Liver (tissue), 3 donors: ENCODE results near the gene COLEC11.

Experiments
- TF ChIP-seq, protein P1 (sequence below): fragments of 150-350 bp; IDR thresholded peaks from 2 replicates; pipeline ENCODE4 v1.5.1; 2017; ENCODE audit warnings: improper control_type of control experiment, low read depth, low read length; ENCODE audit not compliant: missing input control
- TF ChIP-seq, protein P2 (sequence below): IDR thresholded peaks from 2 replicates; pipeline ENCODE4 v1.6.1; 2016; ENCODE audit warnings: antibody characterized with exemption
- donor health status: healthy.
- donor health status: healthy.

DNA sequence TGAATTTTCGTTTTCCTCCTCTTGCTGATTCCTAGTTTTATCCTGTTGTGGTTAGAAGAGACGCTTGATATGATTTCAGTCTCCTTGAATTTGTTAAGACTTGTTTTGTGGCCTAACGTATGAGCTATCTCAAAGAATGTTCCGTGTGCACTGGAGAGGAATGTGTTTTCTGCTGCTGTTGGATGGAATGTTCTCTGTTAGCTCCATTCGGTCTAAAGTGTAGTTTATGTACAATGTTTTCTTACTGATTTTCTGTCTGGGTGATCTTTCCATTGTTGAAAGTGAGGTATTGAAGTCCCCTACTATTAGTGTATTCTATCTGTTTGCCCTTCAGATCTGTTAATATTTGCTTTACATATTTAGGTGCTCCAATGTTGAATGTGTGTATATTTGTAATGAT lies 25.9 kb downstream of the COLEC11 start:
- TF ChIP-seq, protein P1, sequence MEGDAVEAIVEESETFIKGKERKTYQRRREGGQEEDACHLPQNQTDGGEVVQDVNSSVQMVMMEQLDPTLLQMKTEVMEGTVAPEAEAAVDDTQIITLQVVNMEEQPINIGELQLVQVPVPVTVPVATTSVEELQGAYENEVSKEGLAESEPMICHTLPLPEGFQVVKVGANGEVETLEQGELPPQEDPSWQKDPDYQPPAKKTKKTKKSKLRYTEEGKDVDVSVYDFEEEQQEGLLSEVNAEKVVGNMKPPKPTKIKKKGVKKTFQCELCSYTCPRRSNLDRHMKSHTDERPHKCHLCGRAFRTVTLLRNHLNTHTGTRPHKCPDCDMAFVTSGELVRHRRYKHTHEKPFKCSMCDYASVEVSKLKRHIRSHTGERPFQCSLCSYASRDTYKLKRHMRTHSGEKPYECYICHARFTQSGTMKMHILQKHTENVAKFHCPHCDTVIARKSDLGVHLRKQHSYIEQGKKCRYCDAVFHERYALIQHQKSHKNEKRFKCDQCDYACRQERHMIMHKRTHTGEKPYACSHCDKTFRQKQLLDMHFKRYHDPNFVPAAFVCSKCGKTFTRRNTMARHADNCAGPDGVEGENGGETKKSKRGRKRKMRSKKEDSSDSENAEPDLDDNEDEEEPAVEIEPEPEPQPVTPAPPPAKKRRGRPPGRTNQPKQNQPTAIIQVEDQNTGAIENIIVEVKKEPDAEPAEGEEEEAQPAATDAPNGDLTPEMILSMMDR = no peak
- TF ChIP-seq, protein P2, sequence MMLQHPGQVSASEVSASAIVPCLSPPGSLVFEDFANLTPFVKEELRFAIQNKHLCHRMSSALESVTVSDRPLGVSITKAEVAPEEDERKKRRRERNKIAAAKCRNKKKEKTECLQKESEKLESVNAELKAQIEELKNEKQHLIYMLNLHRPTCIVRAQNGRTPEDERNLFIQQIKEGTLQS = no peak
